Nephron (organoid): Measurements from ENCODE around the gene SBK2.
A peak's percentile ranks its signal among the peaks of the same experiment; 100 is the strongest.

Experiments
- H3K27ac Mint-ChIP-seq, 3 experiments: 2 replicates each; pipeline ENCODE4 v1.8.0; 2020; ENCODE audit warnings: mixed read lengths in 3 of 3, mild to moderate bottlenecking in 2 of 3, moderate library complexity in 1 of 3
- H3K27me3 Mint-ChIP-seq: 2 replicates; pipeline ENCODE4 v1.8.0; 2021; ENCODE audit warnings: low read depth, mild to moderate bottlenecking, moderate library complexity, mixed read lengths
- H3K36me3 Mint-ChIP-seq: 2 replicates; pipeline ENCODE4 v1.8.0; 2020; ENCODE audit warnings: low read depth, mixed read lengths
- H3K4me1 Mint-ChIP-seq: 2 replicates; pipeline ENCODE4 v1.8.0; 2020; ENCODE audit warnings: mixed read lengths
- H3K4me3 Mint-ChIP-seq, 3 experiments: 2 replicates each; pipeline ENCODE4 v1.8.0; 2020; ENCODE audit warnings: mild to moderate bottlenecking in 3 of 3, mixed read lengths in 3 of 3, moderate library complexity in 2 of 3
- H3K9me3 Mint-ChIP-seq: 2 replicates; pipeline ENCODE4 v1.8.0; 2020; ENCODE audit warnings: mixed read lengths
- CTCF ChIP-seq, 3 experiments: fragments of 200-600 bp; sonication (generic); IDR thresholded peaks; one replicate each; pipeline ENCODE4 v1.5.0; 2021; ENCODE audit warnings: antibody characterized with exemption in 3 of 3; ENCODE audit not compliant: unreplicated experiment in 3 of 3

The SBK2 gene

DNA sequence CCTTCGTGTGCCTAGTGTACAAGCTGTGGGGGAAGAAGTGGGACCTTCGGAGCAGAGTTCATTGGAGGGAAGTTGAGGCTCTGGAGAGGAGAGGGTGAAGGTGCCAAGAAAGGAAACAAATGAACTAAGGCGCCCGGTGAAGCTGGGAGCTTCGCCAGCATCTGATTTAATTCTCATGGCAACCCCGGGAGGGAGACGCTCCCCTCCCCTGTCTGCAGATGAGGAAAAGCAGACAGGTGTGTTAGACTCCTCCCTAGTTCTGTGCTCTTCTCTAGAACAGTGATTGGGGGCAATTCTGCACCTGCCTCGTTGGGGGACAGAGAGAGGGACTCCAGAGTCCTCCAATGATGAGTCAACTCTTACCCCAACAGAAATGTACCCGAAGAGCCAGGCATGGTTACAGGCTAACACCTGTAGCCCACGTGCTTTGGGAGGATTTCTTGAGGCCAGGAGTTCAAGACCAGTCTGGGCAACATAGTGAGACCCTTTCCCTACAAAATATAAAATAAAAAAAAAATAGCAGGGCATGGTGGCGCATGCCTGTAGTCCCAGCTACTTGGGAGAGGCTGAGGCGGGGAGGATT lies 44.5 kb downstream of the SBK2 start:
- peaks cover 36% of the 10 kb centered on the region for H3K4me1 Mint-ChIP-seq
- no peak for TF ChIP-seq CTCF (IDR thresholded peaks at IDR 0.05; ENCODE audit: unreplicated experiment in 3 of 3)
- H3K4me3 Mint-ChIP-seq: peak overlapping the region in 1 of 3 experiments; percentile 11
- H3K27me3 Mint-ChIP-seq: no peaks in the 10 kb centered on the region
- H3K36me3 Mint-ChIP-seq: no peaks in the 10 kb centered on the region
- peak overlapping the region; percentile 46 to 82 (median 79) for H3K27ac Mint-ChIP-seq
- H3K9me3 Mint-ChIP-seq: no peaks in the 10 kb centered on the region

DNA sequence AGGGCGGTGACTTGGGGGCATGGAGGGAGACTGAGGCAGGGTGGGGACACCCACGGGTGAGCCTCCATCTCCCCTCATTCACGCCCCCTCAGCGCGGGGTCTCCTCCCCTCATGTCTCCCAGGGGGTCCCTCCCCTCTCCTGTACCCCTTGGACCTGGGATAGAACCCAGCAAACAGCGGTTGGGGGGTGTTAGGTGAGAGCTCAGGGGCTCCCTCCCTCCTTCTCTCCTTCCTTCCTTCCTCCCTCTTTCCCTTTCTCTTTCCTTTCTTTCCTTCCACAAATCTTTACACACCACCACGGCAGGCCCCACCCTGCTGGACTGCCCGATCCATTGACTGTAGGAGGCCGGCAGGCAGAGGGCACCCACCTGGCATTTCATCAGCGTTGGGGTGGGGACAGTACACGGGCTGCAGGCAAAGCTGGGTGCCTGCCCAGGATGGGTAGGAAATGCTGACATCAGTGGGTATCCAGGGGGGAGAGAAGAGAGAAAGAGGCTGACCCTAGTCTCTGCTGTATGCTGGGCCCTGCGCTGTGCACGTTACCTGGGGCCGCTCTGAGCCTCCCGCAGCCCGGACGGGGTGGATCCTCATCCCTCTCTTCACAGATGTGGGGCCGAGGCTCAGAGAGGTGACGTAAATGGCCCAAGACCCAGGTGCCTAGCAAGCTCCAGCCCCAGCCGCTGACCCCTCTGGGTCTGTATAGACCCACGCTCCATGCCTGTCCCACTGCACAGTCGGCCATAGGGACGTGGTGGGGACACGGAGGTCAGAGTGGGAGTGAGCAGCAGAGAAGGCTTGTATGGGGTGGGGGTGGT lies 45.2 kb downstream of the SBK2 start:
- TF ChIP-seq CTCF (IDR thresholded peaks at IDR 0.05; ENCODE audit: unreplicated experiment in 3 of 3): no peak
- no peaks in the 10 kb centered on the region for H3K9me3 Mint-ChIP-seq

GRCh38 chr19:55490478-55491432 lies 46.2 kb downstream of the SBK2 start:
- Mint-ChIP-seq H3K4me3 (no peak overlapping the region), H3K4me1 (peaks cover 43% of the 10 kb centered on the region), H3K27me3 (no peaks in the 10 kb centered on the region), H3K27ac (peak overlapping the region in 1 of 3 experiments; percentile 82), H3K36me3 (no peaks in the 10 kb centered on the region), H3K9me3 (no peaks in the 10 kb centered on the region)
- TF ChIP-seq CTCF (IDR thresholded peaks at IDR 0.05; ENCODE audit: unreplicated experiment in 3 of 3): no peak

More for the DNA sequence above, 45.2 kb downstream of the SBK2 start:
- peaks cover 37% of the 10 kb centered on the region for H3K4me1 Mint-ChIP-seq
- H3K27me3 Mint-ChIP-seq: no peaks in the 10 kb centered on the region
- peak overlapping the region; percentile 46 to 82 (median 79) for H3K27ac Mint-ChIP-seq
- peak overlapping the region in 1 of 3 experiments; percentile 11 for H3K4me3 Mint-ChIP-seq
- no peaks in the 10 kb centered on the region for H3K36me3 Mint-ChIP-seq

DNA sequence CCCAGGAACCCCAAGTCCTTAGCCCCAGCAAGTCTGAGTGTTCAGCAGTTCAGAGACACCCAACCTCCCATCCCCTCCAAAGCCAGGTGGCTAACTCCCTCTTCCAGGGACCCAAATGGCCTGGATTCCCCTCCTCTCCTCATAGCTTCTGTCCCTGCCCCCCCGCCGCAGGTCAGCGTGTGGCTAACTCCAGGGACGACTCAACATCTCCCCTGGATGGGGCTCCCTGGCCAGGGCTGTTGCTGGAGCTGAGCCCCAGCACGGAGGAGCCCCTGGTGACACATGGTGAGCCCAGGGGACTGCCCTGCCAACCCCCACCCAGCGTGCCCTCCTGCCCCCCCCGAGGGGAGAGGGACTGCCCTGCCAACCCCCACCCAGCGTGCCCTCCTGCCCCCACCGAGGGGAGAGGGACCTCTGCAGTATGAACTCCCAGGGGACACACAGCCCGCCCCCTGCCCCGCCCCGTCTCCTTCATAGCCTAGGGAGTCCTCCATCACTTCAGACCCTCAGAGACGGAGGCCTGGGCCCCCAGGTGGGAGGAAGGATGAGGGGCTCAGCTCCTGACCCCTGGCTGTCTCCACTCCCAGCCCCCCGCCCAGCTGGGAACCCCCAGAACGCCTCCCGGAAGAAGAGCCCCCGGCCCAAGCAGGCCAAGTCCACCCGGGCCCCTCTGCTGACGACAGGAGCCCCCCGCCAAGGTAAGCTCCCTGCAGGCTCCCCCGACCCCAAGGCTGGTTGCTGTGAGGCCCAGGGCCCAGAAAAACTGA lies 47.0 kb downstream of the SBK2 start:
- no peak for TF ChIP-seq CTCF (IDR thresholded peaks at IDR 0.05; ENCODE audit: unreplicated experiment in 3 of 3)
- H3K27ac Mint-ChIP-seq: no peak overlapping the region

GRCh38 chr19:55488986-55489710 lies 47.8 kb downstream of the SBK2 start:
- Mint-ChIP-seq H3K4me3 (no peak overlapping the region), H3K27ac (peak overlapping the region in 1 of 3 experiments; percentile 80), H3K4me1 (peaks cover 40% of the 10 kb centered on the region), H3K36me3 (no peaks in the 10 kb centered on the region), H3K9me3 (no peaks in the 10 kb centered on the region), H3K27me3 (no peaks in the 10 kb centered on the region)
- TF ChIP-seq CTCF (IDR thresholded peaks at IDR 0.05; ENCODE audit: unreplicated experiment in 3 of 3): no peak

More for the DNA sequence above, 47.0 kb downstream of the SBK2 start:
- no peaks in the 10 kb centered on the region for H3K9me3 Mint-ChIP-seq
- no peaks in the 10 kb centered on the region for H3K27me3 Mint-ChIP-seq
- H3K4me3 Mint-ChIP-seq: no peak overlapping the region
- H3K4me1 Mint-ChIP-seq: peaks cover 47% of the 10 kb centered on the region
- no peaks in the 10 kb centered on the region for H3K36me3 Mint-ChIP-seq
